ENCODE results near the gene CD68. TPM values are rescaled to one million over a fixed set of nuclear protein-coding genes. Genes with fewer than 3 reads are reported as not detected.

Gene CD68
- total RNA-seq, 2 donors from 2014 or later, result 12.3 to 17.3 TPM

DNA sequence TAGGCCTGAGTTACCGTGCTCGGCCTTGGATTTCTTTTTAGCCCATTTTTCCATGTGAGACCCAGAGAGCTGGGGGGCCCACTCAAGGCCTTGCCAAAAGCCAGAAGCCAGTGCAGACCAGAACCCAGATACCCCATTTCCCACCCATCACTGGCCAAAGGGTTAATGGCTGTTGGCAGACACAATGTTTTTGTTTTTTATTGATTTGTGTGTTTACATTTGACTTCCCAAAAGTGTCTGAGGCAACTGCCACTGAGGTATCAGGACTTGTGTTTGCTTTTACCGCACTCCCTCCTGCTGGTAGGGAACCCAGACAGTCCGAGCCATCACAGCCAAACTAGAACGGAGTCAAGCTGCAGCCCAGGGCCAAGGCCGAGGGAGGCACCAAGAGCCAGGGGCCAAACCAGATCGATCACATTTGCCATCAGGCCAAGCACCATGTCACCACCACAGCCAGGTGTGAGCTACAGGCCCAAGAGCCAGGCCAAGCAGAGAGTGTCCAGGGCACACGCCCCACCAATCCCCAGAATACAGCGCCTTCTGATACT lies 38.3 kb upstream of the CD68 start:
- WGBS, result 94% methylated on average over 9 of the region's 9 CpGs

DNA sequence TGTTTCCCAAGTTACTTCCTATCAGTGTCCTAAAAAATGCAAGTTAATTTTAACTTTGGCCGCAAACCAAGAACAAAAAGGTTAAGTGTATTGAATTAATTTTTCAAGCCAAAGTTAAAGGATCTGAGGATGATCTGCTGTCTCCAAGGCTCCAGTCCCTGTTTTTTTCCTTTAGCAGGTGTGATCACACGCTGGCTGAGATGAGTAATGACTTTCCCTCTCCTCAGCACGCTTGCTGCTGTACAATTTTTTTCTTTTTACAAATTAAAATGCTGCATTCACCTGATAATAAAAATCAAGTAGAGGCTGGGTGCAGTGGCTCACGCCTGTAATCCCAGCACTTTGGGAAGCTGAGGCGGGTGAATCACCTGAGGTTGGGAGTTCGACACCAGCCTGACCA lies 34.5 kb upstream of the CD68 start:
- Histone ChIP-seq H3K4me1 (replicated peaks) (no peaks in the 10 kb centered on the region), H3K36me3 (no peaks in the 10 kb centered on the region), H3K27ac (no peak overlapping the region), H3K27me3 (replicated peaks; ENCODE audit: insufficient read depth) (no peaks in the 10 kb centered on the region), H3K4me3 (no peak overlapping the region), H3K9me3 (no peaks in the 10 kb centered on the region)
- intact Hi-C loops (cut with DNase I), result no loop called here
- no peak for DNase-seq (ENCODE audit: low spot score)
- WGBS, result 68% methylated on average over 6 of the region's 6 CpGs
- TF ChIP-seq POLR2AphosphoS5 (IDR thresholded peaks at IDR 0.05), result no peak
- TF ChIP-seq, protein P1, sequence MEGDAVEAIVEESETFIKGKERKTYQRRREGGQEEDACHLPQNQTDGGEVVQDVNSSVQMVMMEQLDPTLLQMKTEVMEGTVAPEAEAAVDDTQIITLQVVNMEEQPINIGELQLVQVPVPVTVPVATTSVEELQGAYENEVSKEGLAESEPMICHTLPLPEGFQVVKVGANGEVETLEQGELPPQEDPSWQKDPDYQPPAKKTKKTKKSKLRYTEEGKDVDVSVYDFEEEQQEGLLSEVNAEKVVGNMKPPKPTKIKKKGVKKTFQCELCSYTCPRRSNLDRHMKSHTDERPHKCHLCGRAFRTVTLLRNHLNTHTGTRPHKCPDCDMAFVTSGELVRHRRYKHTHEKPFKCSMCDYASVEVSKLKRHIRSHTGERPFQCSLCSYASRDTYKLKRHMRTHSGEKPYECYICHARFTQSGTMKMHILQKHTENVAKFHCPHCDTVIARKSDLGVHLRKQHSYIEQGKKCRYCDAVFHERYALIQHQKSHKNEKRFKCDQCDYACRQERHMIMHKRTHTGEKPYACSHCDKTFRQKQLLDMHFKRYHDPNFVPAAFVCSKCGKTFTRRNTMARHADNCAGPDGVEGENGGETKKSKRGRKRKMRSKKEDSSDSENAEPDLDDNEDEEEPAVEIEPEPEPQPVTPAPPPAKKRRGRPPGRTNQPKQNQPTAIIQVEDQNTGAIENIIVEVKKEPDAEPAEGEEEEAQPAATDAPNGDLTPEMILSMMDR (IDR thresholded peaks at IDR 0.05), result no peak
- TF ChIP-seq POLR2A (IDR thresholded peaks at IDR 0.05), result no peak

More for the DNA sequence above, 38.3 kb upstream of the CD68 start:
- no peaks in the 10 kb centered on the region for H3K36me3 ChIP-seq
- intact Hi-C loops (cut with DNase I), result no loop called here
- no peak for DNase-seq (ENCODE audit: low spot score)
- no peaks in the 10 kb centered on the region for H3K27me3 ChIP-seq (replicated peaks; ENCODE audit: insufficient read depth)
- no peaks in the 10 kb centered on the region for H3K4me1 ChIP-seq (replicated peaks)
- TF ChIP-seq, protein P1 (IDR thresholded peaks at IDR 0.05), result no peak
- TF ChIP-seq POLR2A (IDR thresholded peaks at IDR 0.05) (no peak), POLR2AphosphoS5 (IDR thresholded peaks at IDR 0.05) (no peak)
- H3K4me3 ChIP-seq, result no peak overlapping the region
- H3K27ac ChIP-seq, result no peak overlapping the region
- H3K9me3 ChIP-seq, result no peaks in the 10 kb centered on the region

DNA sequence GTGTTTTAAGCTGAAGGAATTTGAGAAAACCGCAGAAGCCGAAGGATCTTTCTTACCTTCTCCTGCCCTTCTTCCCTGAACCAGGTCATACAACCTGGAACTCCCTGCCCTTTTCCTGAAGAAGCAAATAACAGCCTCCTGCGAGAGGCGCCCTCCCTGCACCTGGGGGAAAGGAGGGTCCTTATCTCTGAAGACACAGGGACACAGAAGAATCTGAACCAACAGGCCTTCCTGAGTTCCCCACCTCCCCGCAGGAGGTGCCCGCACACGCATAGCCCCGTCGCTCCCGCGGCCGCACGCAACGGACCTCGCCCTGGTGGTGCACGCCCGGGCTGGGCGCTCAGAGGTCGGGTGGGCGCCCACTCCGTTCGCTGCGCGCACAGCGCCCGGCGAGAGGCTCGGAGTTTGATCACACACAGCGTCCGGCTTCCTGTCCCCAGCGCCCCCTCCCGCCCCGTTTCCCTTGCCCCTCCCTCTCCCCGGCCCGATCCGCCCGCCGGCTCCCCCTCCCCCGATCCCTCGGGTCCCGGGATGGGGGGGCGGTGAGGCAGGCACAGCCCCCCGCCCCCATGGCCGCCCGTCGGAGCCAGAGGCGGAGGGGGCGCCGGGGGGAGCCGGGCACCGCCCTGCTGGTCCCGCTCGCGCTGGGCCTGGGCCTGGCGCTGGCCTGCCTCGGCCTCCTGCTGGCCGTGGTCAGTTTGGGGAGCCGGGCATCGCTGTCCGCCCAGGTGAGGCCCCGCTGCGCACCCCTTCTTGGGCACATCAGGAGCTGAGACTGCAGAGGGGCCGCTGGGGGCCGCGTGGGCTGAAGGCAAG lies 30.6 kb upstream of the CD68 start, which contains the start of gene TNFSF12:
TNFSF12 (plus strand) TSS at position 474 of the 816 bp plus-strand sequence; CDS start at position 570, 96 bp downstream.
- TF ChIP-seq, protein P1 (IDR thresholded peaks at IDR 0.05), result peak; percentile 12 to 33 (median 22)
- peak; percentile 41 for TF ChIP-seq POLR2A (IDR thresholded peaks at IDR 0.05)
- no peak for TF ChIP-seq POLR2AphosphoS5 (IDR thresholded peaks at IDR 0.05)
- no peaks in the 10 kb centered on the region for H3K4me1 ChIP-seq (replicated peaks)
- H3K27me3 ChIP-seq (replicated peaks; ENCODE audit: insufficient read depth), result no peaks in the 10 kb centered on the region
- DNase-seq (ENCODE audit: low spot score), result peak; percentile 59
- peak within 1 kb of the TSS; percentile 55 to 64 for H3K4me3 ChIP-seq
- H3K36me3 ChIP-seq, result no peaks in the 10 kb centered on the region
- under 1% methylated on average over 23 of the region's 65 CpGs for WGBS
- peak within 1 kb of the TSS; percentile 79 to 91 for H3K27ac ChIP-seq
- intact Hi-C loops (cut with DNase I), result no loop called here
- H3K9me3 ChIP-seq, result no peaks in the 10 kb centered on the region

DNA sequence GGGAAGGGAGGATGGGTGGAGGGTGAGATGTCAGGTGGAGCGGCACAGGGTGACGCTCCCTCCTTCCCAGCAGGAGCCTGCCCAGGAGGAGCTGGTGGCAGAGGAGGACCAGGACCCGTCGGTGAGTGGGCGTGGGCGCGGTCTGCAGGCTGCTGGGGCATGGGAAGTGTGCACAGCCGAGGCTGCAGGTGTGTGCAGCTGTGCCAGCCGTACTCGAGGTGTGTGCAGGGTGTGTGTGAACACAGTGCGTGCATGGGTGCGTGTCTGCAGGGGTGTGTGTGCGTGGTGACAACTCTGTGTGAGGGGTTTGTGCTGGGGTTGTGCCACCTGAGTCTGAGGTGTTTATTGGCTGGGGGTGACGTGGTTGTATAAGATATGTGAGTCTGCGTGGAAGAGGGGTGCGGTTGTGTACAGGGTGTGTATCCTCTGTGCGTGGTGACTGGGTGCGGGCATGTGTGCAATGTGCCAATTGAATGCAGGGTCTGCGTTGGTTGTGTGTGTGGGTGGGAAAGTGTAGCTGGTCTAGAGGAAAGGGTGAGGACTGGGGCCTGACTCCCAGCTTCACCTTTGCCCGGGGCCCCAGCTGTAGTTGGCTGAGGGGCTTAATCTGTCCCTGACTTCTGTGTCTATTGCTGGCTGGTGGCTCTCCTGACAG lies 29.9 kb upstream of the CD68 start:
- Histone ChIP-seq H3K4me1 (replicated peaks) (no peaks in the 10 kb centered on the region), H3K36me3 (no peaks in the 10 kb centered on the region), H3K27ac (peak overlapping the region; percentile 79 to 91), H3K9me3 (no peaks in the 10 kb centered on the region), H3K27me3 (replicated peaks; ENCODE audit: insufficient read depth) (no peaks in the 10 kb centered on the region), H3K4me3 (peak overlapping the region; percentile 55 to 64)
- no peak for TF ChIP-seq POLR2AphosphoS5 (IDR thresholded peaks at IDR 0.05)
- TF ChIP-seq POLR2A (IDR thresholded peaks at IDR 0.05), result no peak
- TF ChIP-seq, protein P1 (IDR thresholded peaks at IDR 0.05), result peak in 2 of 4 experiments; percentile 1 to 4
- WGBS, result 27% methylated on average over 20 of the region's 20 CpGs
- intact Hi-C loops (cut with DNase I), result no loop called here
- no peak for DNase-seq (ENCODE audit: low spot score)

All from prostate gland (tissue), 2 donors.